Suppressor macrophage treated with lipopolysaccharide for 1 hour (primary cell): ENCODE data around the gene SERPINB2.
"Not testable (repeated sequence)": the region's sequence is repeated elsewhere in the genome, so short reads cannot be mapped to it uniquely, and the experiment has no call there.

Experiments used
- DNase-seq, 3 donors: peaks; one replicate each; pipeline ENCODE4 v3.0.0-alpha.2; 2020 to 2022

The SERPINB2 gene

DNA sequence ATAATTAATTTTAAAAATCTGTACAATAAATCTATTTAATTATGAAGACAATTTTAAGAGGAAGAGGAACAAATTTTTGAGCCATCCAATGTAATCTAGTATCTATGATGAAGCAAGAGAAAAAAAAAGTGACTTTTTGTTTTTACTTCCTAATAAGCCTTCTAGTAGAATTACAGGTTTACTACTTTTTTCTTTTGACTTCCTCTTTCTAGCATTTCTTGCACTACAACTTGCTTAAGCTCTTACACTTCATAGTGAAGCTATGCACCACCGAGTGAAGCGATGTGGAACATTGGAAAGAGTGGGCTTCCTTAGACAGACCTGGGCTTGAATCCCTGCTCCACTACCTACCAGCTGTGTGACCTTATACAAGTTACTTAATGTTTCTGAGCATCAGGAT is 2.1 kb downstream of the SERPINB2 start:
- DNase-seq: peak in 2 of 3 donors; percentile 74 to 81

DNA sequence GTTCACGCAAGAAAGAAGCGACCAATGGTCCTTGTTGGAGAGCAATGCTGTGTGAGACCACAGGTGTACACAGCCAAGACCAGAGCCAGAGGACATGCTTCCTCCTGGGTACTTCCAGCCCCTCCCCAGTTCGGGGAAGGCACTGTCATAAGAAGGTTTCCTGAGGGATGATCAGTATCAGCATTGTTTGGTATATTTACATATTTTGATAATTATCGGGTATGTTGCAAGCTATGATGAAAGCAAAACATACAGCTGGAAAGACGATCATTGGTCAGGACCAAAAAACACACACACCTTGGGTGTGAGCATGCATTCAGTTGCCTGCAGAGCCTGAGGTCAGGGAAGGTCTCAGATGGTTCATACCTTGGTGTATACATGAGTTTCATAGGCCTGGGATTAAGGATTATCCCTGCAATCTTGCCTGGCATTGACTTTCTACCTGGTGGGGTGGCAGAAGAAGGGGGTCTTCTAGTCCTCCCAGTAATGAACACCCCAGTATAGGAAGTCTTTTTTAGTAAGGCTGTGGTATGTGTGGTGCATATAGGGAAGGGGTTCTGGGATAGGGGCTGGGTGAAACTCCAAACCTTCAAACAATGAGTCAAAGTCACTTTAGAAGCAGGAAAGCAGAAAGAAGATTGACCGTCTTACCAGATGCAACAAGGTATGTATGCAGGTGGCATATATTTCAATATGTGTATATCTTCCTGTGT is 2.9 kb downstream of the SERPINB2 start:
- DNase-seq: peak in 1 of 3 donors; percentile 32

DNA sequence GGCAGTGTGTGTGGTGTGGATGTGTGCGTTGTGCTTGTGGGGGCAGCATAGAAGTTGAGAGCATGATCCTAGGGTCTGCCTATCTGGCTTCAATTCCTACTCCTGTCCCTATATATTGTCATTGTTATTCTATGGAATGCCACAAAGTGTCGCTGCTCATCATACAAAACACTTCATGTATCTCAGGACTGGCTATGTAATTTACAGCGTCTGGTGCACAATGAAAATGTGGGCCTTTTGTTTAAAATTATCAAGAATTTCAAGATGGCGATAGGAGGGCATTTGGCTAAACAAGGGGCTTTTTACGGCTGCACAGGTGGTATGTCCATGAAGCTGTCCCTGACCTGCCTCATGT is 3.4 kb downstream of the SERPINB2 start:
- DNase-seq: peak in 2 of 3 donors; percentile 47 to 55

DNA sequence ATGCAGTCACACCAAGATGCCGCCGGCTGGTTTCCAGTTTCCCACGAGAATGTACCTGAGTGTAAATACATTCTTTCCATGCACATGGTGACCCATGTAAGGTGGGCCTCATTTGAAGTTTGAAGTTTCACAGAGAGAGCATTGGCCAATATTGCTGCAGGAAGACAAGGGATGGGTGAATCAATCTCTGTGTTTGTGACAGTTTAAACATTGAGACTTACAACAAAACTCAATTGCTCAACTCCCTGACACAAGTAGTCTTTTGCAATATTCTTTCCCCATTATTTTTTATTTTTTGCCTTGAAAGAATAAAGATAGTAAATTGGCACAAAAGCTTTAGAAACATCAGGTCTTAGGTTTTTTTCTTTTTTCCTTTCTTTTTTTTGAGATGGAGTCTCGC is 5.1 kb downstream of the SERPINB2 start:
- DNase-seq: peak in 2 of 3 donors; percentile 57 to 75

DNA sequence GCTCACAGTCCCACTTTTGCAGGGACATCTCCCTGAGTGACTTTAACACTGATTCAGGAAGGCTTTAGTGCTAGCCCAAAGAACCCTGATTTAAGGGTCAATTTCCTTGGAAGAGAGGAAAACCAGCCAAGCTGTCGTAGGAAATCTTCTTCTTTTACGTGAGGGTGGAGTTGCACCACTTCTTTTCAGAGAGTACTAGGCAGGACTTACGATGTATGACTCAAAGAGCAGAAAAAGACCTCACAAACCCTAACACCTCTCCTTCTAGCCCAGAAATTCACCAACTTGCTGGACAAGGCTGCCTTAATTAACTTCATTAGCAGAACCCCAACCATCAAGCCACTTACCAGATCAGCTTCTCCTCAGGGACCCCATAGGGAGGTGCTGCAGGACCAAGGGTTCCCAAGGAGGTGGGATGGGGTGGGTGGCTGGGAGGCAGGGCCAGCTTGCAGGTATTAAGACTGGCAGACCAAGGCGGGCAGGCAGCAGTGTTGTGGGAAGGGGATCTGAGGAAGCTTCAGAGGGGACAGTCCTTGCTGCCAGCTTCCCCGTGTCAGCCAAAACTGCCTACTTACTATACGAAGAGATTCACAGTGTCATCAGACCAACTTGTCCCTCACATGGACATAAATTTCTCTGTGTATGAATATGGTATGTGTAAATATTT is 6.7 kb downstream of the SERPINB2 start:
- DNase-seq: peak in 1 of 3 donors; percentile 50

DNA sequence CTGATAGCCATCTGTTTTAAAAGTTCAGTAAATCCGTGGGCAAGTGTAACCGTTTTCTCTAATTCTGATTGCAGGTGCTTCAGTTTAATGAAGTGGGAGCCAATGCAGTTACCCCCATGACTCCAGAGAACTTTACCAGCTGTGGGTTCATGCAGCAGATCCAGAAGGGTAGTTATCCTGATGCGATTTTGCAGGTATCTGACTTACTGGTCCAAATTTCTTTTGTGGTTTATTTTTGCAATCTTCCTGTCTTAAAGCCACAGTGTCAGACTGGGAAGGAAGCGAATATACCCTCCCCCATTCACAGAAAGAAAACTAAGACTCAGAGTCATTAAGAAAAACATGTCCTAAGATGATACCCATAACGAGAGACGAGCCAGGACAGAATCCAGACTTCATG is 7.7 kb downstream of the SERPINB2 start:
- peak in 1 of 3 donors; percentile 35 for DNase-seq

DNA sequence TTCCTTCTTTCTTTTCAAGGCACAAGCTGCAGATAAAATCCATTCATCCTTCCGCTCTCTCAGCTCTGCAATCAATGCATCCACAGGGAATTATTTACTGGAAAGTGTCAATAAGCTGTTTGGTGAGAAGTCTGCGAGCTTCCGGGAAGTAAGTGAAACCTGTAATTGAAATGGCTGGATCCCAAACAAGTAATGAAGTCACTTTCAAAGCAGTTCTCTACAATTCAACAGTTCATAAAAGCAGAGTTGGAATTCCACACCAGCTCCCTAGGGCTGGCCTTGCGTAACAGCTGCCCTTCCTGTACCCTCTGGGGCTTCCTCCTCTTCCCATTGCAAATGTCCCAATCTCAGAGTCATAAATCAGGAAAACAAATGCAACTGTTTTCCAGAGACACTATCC is 9.6 kb downstream of the SERPINB2 start:
- DNase-seq: peak in 1 of 3 donors; percentile 42

DNA sequence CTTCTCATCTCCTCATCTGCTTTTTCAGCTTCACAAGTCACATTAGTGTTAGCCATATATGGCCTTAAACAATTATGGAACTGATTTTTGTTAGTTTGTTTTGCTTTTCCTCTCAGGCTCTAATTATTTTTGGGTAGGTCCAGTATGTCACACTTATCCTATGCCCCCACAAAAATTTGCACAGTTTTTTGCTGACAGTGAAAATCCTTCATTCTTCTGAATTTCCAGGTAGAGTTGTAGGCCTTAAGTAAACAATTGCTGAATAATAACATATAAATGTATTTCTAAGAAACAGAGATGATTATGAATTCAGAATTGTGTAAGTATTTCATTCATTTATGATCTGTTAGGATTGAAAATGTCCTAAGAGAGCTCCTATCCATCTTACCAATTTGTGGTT is 11.7 kb downstream of the SERPINB2 start:
- DNase-seq: no peak

DNA sequence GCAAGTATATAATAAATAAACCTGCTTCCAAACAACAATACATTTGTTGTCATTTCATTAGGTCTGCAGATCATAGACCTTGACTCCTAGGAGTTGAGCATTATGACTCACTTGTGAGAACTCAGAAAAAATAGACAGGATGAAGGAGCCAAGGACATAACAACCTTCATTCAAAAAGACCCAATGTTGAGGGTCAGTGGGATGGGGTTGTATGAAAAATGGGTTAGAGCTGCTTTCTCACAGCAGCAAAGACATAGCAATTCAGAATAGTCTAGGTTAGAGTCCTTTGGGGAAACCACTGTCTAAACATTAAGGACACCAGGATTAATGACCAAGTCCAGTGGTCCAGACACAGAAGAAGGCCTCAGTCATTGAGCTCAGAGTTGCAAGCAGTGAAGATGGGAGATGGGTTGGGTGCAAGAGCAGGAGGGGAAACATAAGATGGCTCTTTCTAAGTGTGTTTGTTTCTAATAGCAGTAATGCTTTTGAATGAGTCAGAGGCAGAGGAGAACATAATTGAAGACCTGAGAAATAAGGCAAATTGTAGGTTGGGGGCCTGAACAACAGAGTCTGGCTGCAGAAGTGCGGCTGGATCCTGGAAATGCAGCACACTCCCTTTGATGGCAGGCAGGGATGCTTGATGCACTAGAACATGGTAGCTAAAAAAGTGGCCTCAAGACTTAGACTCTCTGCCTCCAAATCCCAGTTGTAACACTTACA is 16.5 kb downstream of the SERPINB2 start:
- peak in 1 of 3 donors; percentile 58 for DNase-seq

DNA sequence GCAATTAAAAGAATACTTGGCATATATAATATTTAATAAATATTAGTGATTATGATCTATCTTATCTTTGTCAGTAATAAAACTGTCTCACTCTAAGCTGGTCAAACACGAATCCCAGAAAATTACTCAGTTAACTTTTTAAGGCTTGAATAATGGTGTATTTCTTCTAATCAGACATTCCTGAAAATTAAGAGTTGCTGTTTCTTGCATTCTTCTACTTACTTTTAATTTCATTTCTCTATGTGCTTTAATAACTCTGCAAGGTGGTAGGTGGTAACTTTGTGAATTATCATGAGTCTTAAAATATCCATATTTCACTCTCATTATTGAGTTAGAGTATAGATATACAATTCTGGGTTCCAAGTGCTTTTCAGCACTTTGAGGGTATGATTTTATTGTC is 17.2 kb downstream of the SERPINB2 start:
- DNase-seq: peak in 1 of 3 donors; percentile 54

DNA sequence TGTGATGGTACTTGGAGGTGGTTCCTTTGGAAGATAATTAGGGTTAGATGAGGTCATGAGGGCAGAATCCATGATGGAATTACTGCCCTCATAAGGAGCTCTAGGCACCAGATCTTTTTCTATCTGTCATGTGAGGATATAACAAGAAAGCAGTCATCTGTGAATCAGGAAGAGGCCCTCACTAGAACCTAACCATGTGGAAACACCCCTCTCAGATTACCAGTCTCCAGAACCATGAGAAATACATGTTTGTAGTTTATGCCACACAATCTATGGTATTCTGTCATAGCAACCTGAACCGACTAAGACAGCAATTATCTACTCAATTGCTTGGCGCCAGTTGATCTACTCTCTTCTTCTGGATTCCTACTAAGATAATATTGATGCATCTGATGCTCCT is 17.9 kb downstream of the SERPINB2 start:
- DNase-seq: peak in 1 of 3 donors; percentile 59

DNA sequence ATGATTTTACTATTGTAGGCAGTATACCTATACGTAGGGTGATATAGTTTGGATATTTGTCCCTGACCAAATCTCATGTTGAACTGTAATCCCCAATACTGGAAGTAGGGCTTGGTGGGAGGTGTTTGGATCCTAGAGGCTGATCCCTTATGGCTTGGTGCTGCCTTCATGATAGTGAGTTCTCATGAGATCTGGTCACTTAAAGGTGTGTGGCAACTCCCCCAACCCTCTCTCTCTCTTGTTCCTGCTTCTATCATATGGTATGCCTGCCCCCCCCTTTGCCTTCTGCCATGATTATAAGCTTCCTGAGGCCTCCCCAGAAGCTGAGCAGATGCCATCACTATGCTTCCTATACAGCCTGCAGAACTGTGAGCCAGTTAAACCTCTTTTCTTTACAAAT is 18.6 kb downstream of the SERPINB2 start:
- DNase-seq: no peak

DNA sequence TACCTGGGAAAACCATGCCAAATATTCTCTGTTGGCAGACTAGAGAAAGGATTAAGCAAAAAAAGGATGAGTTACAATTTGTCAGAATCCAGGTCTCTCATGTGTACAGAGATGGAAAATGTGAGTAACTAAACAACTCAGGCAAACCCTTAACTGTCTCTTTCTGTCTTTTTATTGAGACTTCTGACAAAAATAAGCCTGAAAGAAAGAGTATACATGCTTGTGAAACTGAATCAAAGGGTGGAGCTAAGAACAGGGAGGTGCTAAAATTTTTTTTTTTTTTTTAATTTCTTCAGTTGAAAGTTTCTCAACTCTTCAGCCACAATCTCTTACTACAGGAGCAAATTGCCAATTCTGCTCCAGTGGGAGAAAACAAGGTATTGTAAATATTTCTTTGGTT is 20.2 kb downstream of the SERPINB2 start, which contains the start of gene SERPINB10:
Gene SERPINB10, plus strand, starts transcription at position 295 of the 400 bp plus-strand sequence. CDS start 7,553 bp downstream, outside the sequence.
- DNase-seq: peak in 1 of 3 donors; percentile 41

DNA sequence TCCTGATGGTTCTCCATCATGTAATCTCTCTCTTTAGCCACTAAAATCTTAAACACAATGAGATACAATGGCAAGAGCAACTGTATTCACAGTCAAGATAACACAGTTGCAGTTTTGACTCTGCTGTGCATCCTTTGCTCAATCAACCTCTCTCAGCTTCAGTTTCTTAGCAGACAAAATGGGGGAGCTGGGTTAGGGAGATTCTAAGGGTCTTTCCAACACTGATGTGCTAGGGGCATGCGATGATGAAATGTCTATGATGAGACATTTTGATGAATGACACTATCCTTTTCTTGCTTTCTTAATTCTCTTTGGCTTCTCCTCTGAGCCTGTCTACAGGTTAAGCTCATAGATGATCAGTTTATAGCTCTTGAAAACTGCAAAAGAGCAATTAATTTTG is 21.4 kb downstream of the SERPINB2 start:
- peak in 2 of 3 donors; percentile 58 to 62 for DNase-seq

DNA sequence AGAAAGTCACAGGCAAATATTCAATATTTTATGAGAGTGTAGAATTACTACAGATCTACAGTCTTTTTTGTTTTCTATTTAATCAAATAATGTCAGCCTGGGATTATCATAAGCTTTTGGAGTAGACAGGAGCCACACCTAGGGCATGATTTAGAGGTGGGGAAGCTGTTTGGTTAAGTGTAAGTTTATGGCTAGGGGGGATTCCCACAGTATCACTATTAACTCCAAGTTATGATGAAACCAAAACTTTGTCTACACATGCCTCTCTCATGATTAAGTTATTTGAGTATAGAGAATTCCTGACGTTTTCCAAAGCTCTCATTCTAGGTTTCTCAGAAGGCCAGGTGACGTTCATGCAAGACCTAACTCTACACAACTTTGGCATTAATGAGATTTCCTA is 22.4 kb downstream of the SERPINB2 start:
- DNase-seq: no peak

DNA sequence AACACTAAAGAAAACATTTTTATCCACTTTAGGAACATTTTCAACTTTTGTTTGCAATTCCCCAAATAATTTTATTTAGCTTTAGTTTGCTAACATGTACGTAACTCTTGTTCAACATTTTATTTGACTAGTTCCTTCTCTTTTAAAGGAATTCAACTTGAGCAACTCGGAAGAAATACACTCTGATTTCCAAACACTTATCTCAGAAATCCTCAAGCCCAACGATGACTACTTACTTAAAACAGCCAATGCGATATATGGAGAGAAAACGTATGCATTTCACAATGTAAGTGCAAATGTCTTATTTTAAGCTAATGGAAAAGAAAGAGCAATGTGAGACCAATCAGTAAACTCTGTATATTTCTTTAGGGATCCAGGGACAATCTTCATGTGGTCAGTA is 30.3 kb downstream of the SERPINB2 start:
- DNase-seq: peak in 1 of 3 donors; percentile 49

DNA sequence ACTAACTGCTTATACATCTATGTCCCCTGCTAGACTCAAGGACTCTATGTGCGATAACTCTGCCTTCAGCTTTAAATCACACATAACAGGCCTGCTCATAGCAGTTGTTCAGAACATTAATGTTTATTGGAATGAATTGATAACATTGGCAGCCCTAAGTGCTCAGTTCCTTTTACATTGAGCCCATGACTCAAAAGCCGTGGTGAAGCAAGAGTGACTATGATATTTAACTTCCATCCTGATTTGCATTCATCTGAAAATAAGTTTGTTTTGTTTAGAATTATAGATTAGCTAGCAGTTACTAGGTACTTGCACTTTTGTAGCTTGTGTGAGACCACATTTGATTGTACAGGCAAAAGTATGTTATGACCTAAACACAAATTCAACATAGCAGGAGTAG is 34.5 kb downstream of the SERPINB2 start:
- DNase-seq: peak in 1 of 3 donors; percentile 46

DNA sequence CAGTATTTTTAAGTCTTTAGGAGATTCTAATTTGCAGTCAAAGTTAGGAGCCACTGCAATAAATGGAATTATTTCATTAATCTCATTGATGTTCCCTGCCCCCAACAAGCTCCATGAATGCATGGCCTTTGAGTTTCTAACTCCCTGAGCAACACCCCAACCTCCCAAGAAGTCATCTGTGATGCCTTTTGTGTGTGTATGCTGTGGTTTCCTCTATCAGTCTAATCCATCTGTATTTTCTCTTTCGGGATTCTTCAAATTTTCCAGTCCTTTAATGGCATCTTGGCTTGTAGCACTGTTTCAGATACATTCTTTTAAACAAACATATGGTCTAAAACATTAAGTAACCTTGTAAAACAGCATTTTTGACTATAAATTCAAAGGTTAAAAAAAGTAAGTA is 37.0 kb downstream of the SERPINB2 start:
- DNase-seq: no peak

DNA sequence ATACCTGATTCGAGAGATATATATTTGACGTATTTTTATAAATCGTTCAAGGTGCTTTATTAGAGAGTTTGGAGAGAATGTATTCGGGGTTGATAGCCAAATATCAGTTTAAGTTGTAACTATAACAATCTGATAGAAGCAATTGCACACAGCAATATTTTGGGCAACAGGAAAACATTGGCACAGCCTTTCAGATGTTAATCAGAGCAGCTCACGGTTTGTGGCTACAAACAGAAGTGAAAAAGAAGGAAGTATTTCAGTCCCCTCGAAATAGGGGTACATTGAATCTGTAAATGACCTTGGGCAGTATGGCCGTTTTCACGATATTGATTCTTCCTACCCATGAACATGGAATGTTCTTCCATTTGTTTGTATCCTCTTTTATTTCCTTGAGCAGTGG is 40.8 kb downstream of the SERPINB2 start:
- no peak for DNase-seq

DNA sequence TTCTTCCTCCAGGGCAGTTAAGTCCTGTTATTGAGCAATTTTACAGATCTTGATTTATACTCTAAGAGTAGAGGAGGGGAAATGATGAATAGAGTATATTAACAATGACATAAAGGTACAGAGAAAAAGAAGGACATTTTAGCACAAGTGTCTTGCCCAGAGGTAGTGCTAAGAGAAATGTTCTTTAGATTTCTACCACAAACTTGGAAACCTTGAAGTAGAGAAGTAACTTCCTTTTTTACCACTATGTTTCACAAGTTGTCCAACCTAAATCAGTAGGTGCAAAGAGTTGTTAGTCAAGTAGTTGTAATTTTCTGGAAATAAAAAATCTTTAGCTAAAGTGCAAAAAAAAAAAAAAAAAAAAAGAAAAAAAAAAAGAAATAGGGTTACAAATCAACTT is 41.9 kb downstream of the SERPINB2 start:
- not testable (repeated sequence) for DNase-seq

DNA sequence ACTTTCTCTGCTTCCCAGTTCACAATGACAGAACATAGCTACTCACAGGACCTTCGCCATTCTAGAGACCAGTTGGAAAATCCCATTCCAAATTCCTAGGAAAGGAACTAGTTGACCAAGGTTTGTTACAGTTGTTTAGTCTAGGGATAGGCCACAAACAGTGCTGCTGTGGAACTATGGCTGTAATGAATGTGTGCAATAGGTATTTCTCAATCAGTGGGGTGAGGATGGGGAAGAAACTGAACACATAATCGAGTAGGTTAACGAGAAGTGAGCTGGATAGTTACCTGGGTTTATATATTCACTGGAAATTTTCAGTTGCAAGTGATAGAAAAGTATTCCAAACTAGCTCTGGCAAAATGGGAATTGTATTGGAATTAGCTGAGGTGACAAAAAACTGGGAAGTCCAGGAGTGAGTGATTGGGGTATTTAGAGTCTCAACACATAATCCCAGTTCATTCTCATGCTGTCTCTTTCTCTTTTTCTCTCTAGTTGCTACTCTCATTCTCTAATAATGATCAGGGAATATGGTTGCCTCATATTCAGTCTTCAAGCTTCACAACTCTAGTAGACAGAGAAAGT is 43.4 kb downstream of the SERPINB2 start:
- DNase-seq: peak in 1 of 3 donors; percentile 30

DNA sequence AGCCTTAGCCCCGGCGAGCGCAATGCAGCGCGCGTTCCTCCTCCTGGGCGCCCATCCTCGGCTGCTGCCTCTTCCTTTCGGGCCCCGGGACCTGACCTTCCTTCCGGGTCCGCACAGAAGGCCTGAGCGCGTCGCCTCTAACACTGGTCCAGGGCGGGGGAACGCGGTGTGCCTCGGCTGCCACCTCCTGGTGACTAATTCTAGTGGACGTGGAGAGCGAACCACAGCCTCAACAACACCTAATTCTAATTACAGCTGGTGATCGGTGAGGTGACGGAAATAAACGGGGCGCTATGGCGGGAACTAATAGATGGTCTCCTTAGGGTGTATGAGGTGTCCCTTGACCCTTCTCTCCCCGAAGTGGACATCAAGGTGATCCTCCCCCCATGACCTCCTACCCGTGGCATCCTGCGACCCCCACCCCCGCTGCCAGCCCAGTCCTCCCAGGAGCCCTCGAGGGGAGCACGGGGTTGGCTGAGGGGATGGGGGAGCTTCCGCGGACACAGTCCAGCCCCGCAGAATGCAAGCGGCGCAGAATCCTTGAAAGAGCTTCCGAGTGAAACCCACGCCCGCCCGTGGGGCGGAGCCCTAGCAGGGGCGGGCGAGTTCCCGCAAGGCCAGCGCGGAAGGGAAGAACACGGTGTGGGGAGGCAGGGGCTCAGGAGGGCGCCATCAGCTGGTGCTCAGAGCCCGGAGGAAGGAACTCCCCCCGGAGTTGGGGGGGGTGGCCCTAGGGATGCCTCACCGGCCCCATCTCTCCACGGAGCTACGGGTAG is 48.8 kb downstream of the SERPINB2 start:
- DNase-seq: peak; percentile 89 to 93 (median 92)
